WERI-Rb-1 (cell line): ENCODE measurements around the gene EVA1B.

Experiments used
- DNase-seq: peaks from one replicate; pipeline ENCODE4 v3.0.0-alpha.2; 2020
- H3K27ac ChIP-seq: fragments of 250-450 bp; sonication (Bioruptor Pico); 2 replicates; pipeline ENCODE4 v1.5.1; 2020; ENCODE audit warnings: mild to moderate bottlenecking, moderate library complexity
- H3K27me3 ChIP-seq: fragments of 250-450 bp; sonication (Bioruptor Pico); 2 replicates; pipeline ENCODE4 v1.5.1; 2021; ENCODE audit warnings: mild to moderate bottlenecking, low read depth, moderate library complexity; ENCODE audit not compliant: insufficient read depth, severe bottlenecking
- H3K36me3 ChIP-seq: fragments of 250-450 bp; sonication (Bioruptor Pico); 2 replicates; pipeline ENCODE4 v1.5.1; 2020; ENCODE audit warnings: mild to moderate bottlenecking, moderate library complexity
- H3K4me3 ChIP-seq: 2 replicates; pipeline ENCODE4 v1.5.1; 2011; ENCODE audit warnings: low read depth, mild to moderate bottlenecking, control low read depth, low read length
- H3K9me3 ChIP-seq: fragments of 250-450 bp; sonication (Bioruptor Pico); 2 replicates; pipeline ENCODE4 v1.5.1; 2021; ENCODE audit warnings: mild to moderate bottlenecking, moderate library complexity; ENCODE audit not compliant: severe bottlenecking
- CTCF ChIP-seq: IDR thresholded peaks from 2 replicates; pipeline ENCODE4 v1.5.1; 2011; ENCODE audit warnings: low read depth, mild to moderate bottlenecking, control low read depth, inconsistent platforms, low read length

The EVA1B gene

GRCh38 chr1:36306210-36306901 lies 17.1 kb downstream of the EVA1B start, which contains the start of gene SH3D21:
SH3D21 (plus strand) TSS chr1:36306368; CDS start chr1:36306421, 53 bp downstream.
- peaks cover 31% of the 10 kb centered on the region for H3K36me3 ChIP-seq
- H3K27ac ChIP-seq = peak within 1 kb of the TSS; percentile 76
- peak; percentile 83 for DNase-seq
- H3K4me3 ChIP-seq = peak within 1 kb of the TSS; percentile 55
- H3K27me3 ChIP-seq = no peaks in the 10 kb centered on the region
- TF ChIP-seq CTCF = peak; percentile 36; the same call in 1 of the 2 replicates
- no peaks in the 10 kb centered on the region for H3K9me3 ChIP-seq

- H3K36me3 ChIP-seq = peaks cover 36% of the 10 kb centered on the region
- no peak for DNase-seq
- 0 out of 2 replicates have a peak overlapping the region, but pooled peaks have one; percentile 11 for H3K27ac ChIP-seq
- H3K27me3 ChIP-seq = no peaks in the 10 kb centered on the region
- no peaks in the 10 kb centered on the region for H3K9me3 ChIP-seq
- peak overlapping the region; percentile 55; the same call in 1 of the 2 replicates for H3K4me3 ChIP-seq
- TF ChIP-seq CTCF = no peak
Measured at GRCh38 chr1:36305915-36306209, 17.6 kb downstream of the EVA1B start.

- Histone ChIP-seq H3K9me3 (no peaks in the 10 kb centered on the region), H3K4me3 (no peak overlapping the region), H3K36me3 (peaks cover 42% of the 10 kb centered on the region), H3K27ac (0 out of 2 replicates have a peak overlapping the region, but pooled peaks have one; percentile 11), H3K27me3 (no peaks in the 10 kb centered on the region)
- TF ChIP-seq CTCF = no peak
- DNase-seq = no peak
Measured at GRCh38 chr1:36304970-36305914, 18.2 kb downstream of the EVA1B start.

GRCh38 chr1:36304521-36304920 lies 18.9 kb downstream of the EVA1B start:
- DNase-seq = no peak
- Histone ChIP-seq H3K4me3 (no peak overlapping the region), H3K27ac (no peak overlapping the region), H3K9me3 (no peaks in the 10 kb centered on the region), H3K36me3 (peaks cover 49% of the 10 kb centered on the region), H3K27me3 (no peaks in the 10 kb centered on the region)
- no peak for TF ChIP-seq CTCF

- Histone ChIP-seq H3K27ac (peak overlapping the region; percentile 22; the same call in 1 of the 2 replicates), H3K4me3 (no peak overlapping the region), H3K9me3 (no peaks in the 10 kb centered on the region), H3K27me3 (no peaks in the 10 kb centered on the region), H3K36me3 (peaks cover 53% of the 10 kb centered on the region)
- DNase-seq = peak; percentile 75
- TF ChIP-seq CTCF = no peak
Measured at GRCh38 chr1:36303650-36304360, 19.6 kb downstream of the EVA1B start.
